ENCODE data around the gene IQSEC2.

IQSEC2 gene

DNA sequence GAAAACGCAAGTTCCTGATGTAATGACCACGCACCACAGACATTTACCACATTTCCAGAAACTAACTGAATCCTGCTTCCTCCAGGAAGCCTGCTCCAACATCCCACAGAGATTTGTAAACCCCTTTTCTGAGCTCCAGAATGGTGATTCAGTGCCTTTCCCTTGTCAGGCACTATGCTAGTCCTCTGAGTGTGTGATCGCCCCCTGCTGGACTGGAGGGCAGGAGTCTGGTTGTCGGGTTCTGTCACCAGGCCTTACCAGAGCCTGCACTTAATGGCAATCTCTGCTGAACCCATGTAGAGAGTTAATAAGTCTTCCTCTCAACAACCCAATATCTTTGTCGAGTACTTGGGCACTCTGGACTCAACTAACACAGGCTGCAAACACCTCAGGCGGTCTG, 41.9 kb downstream of the IQSEC2 start:
- DNase-seq, result peak; percentile 54

- no peak for DNase-seq
Measured at GRCh38 chrX:53237056-53237455, 44.3 kb downstream of the IQSEC2 start.

DNA sequence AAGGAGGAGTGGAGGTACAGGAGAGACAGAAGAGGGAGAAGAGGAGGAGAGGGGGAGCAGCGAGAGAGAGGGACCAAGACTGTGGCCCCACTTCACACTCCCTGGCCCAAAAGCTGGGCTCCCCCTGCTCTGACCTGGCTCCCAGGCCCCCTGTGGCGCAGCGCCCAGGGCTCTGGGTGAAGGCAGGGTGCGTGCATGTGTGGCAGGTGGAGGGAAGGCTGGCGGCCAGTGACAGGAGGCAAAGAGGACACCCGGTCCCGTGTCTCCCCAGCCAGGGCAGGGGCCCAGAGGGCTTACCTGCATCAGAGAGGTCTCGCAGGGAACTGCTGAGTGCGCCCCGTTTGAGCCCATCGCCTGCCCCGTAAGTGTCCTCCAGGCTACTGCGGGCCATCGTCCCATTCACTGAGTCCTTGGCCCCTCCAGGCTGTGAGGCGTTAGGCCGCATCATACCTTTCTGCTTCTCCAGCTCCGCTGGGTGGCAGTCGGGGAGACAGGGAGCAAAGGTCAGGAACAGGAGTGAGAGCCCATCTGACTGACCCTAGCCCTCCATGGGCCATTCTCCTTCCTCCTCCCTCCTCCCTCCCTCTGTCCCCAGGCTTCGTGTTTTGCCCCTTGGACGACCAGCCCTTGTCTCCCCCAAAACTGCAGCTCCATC, 45.2 kb downstream of the IQSEC2 start:
- no peak for DNase-seq

- DNase-seq, result no peak
Measured at GRCh38 chrX:53235566-53235965, 45.8 kb downstream of the IQSEC2 start.

- no peak for DNase-seq
Measured at GRCh38 chrX:53234484-53234883, 46.9 kb downstream of the IQSEC2 start.

- no peak for DNase-seq
Measured at GRCh38 chrX:53233536-53233935, 47.8 kb downstream of the IQSEC2 start.

DNA sequence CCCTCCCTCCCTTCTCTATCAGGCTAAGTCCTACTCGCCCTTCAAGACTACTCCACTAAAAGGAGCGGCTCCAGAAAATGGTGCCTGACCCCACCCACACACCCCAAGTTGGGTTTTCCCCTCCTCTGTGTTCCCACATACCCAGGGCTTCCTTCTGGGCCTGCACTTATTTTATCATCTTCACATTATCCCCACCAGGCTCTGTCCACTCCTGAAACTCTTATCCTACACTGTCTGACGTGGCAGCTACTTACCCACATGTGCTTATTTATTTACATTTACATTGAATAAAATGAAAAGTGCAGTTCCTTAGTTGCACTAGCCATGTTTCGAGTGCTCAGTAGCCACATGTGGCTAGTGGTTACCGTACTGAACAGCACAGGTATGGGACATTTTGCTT, 51.3 kb downstream of the IQSEC2 start:
- no peak for DNase-seq

- no peak for DNase-seq
Measured at GRCh38 chrX:53227224-53227765, 54.1 kb downstream of the IQSEC2 start.

DNA sequence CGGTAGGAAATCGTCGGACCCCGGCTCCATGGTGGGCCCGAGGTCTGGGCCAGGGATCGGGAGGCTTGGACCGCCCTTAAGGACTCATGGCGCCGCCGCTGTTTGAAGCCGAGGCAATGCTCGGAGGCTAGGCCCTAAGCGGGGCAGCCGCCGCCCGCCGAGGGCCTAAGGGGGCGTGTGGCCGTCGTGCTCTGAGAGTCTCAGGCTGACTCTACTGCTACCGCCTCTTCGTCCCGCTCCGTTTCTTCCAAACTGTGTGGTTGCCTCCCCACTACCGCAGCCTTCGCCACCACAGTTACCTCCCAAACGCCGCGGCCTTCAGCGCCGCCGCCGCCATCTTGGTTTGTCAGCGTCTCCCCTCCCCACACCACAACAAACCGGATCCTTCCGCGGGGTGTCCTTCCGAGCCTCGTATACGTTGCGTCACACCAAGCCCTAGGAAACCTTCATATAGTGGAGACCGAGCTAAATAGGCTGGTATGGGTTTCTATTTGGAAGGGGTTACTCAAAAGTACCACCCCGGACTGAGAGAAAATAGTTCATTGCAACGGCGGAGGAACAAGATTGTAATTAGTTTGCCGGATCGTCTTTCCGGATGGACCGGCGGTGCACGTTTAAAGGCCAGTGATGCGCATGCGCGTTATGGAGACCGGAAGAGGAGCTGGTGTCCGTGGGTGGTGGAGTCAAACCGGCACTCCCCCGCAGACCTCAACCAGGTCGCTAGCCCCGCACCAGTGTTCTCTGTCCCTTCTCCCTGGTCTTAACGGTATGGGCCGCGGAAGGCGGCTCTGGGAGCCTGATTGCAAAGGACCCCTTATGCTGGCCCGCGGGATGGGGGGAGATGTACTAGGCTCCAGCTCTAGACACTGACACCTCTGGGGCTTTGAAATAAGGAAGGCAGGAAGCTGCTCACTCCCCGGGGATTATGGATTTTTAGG, 56.3 kb downstream of the IQSEC2 start, which contains the start of gene KDM5C:
Gene KDM5C (minus strand): TSS at position 348 of the 938 bp plus-strand sequence. CDS start 318 bp downstream, at position 30.
- peak; percentile 89 for DNase-seq

GRCh38 chrX:53223955-53224859, 57.2 kb downstream of the IQSEC2 start:
- no peak for DNase-seq

DNA sequence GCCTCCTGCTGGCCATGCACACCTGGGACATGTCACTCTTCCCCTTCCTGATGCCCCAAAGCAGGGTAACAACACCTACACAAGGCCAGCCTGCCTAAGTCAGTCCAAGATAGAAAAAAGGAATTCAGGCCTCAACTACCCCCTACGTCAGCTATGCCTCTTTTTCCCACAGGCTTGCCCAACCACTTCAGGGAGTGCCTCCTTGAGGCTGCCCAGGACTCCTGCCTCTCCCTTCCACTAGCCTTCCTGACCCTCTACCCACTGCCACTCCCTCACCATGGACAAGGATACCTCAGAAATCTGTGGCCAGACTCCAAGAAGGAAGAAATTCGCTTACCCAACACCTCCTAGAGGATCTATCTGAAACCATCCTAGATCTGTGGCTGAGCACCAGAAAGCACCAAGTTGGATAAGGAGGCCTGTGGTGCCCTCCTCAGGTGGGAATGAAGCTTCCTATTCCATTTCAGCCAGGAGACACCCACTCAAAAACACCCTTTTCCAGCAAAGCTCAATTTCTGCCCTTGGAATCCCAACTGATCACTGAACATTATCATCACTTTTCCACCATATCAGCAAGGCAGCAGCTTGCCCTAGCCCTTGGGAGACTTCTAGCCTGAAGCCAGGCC, 58.2 kb downstream of the IQSEC2 start:
- no peak for DNase-seq

Data from stimulated activated CD4-positive, alpha-beta T cell treated with anti-CD3 and anti-CD28 coated beads, Interleukin-1b, Interleukin-23, amount 100 ng/mL, for 48 hours (primary cell).